Measurements from ENCODE around the gene ZCCHC3. TPM values are rescaled to one million over a fixed set of nuclear protein-coding genes. Genes with fewer than 3 reads are reported as not detected.
A peak's percentile ranks its signal among the peaks of the same experiment; 100 is the strongest.

The ZCCHC3 gene
- total RNA-seq, 2 experiments from 2014 or later, result 19.3 to 19.5 TPM

GRCh38 chr20:309841-310644 lies 12.7 kb downstream of the ZCCHC3 start:
- peak; percentile 99 for ATAC-seq (ENCODE audit: poor library complexity)
- H3K27me3 Mint-ChIP-seq, result no peaks in the 10 kb centered on the region
- no peak overlapping the region for H3K27ac Mint-ChIP-seq
- peak overlapping the region; percentile 77 for H3K4me3 Mint-ChIP-seq
- Histone ChIP-seq H3K27me3 (ENCODE audit: control insufficient read depth in 1 of 2, insufficient read depth in 2 of 2, low read length in 2 of 2) (no peaks in the 10 kb centered on the region), H3K9me3 (ENCODE audit: control insufficient read depth in 1 of 2, insufficient read depth in 1 of 2, low read length in 2 of 2) (no peaks in the 10 kb centered on the region), H3K4me1 (ENCODE audit: insufficient read depth, low read length) (peaks cover 12% of the 10 kb centered on the region), H3K27ac (ENCODE audit: low read depth in 1 of 2, low read length in 2 of 2) (no peak overlapping the region), H3K36me3 (ENCODE audit: insufficient read depth, low read length) (no peaks in the 10 kb centered on the region), H3K4me3 (ENCODE audit: low read length) (peak overlapping the region; percentile 40)
- no peaks in the 10 kb centered on the region for H3K36me3 Mint-ChIP-seq (ENCODE audit: low read depth)
- DNase-seq, result peak; percentile 49 to 89 (median 72)
- POLR2A ChIA-PET, result interaction anchor here (3.3 kb wide), 1 partner anchor 12 kb away, joined by 18 read pairs; the partner anchor contains the start of gene ZCCHC3
- CTCF ChIA-PET, result no interaction called here
- intact Hi-C loops (cut with DNase I, micrococcal nuclease), result no loop called here
- no peak for TF ChIP-seq CTCF (IDR thresholded peaks at IDR 0.05)
- no peaks in the 10 kb centered on the region for H3K9me3 Mint-ChIP-seq
- peaks cover 14% of the 10 kb centered on the region for H3K4me1 Mint-ChIP-seq (ENCODE audit: low read depth)

- ChIA-PET POLR2A (interaction anchor here (3.3 kb wide), 1 partner anchor 12 kb away, joined by 18 read pairs; the partner anchor contains the start of gene ZCCHC3), CTCF (no interaction called here)
- Mint-ChIP-seq H3K4me1 (ENCODE audit: low read depth) (peaks cover 14% of the 10 kb centered on the region), H3K9me3 (no peaks in the 10 kb centered on the region), H3K36me3 (ENCODE audit: low read depth) (no peaks in the 10 kb centered on the region), H3K27ac (no peak overlapping the region), H3K4me3 (peak overlapping the region; percentile 77), H3K27me3 (no peaks in the 10 kb centered on the region)
- Histone ChIP-seq H3K4me3 (ENCODE audit: low read length) (peak overlapping the region; percentile 40), H3K36me3 (ENCODE audit: insufficient read depth, low read length) (no peaks in the 10 kb centered on the region), H3K4me1 (ENCODE audit: insufficient read depth, low read length) (peaks cover 12% of the 10 kb centered on the region), H3K27me3 (ENCODE audit: control insufficient read depth in 1 of 2, insufficient read depth in 2 of 2, low read length in 2 of 2) (no peaks in the 10 kb centered on the region), H3K27ac (ENCODE audit: low read depth in 1 of 2, low read length in 2 of 2) (no peak overlapping the region), H3K9me3 (ENCODE audit: control insufficient read depth in 1 of 2, insufficient read depth in 1 of 2, low read length in 2 of 2) (no peaks in the 10 kb centered on the region)
- intact Hi-C loops (cut with DNase I, micrococcal nuclease), result no loop called here
- DNase-seq, result no peak
- TF ChIP-seq CTCF (IDR thresholded peaks at IDR 0.05), result no peak
- no peak for ATAC-seq (ENCODE audit: poor library complexity)
These were observed 13.3 kb downstream of the ZCCHC3 start for GRCh38 chr20:310645-311044.

GRCh38 chr20:311609-312008 lies 14.2 kb downstream of the ZCCHC3 start:
- Mint-ChIP-seq H3K9me3 (no peaks in the 10 kb centered on the region), H3K4me1 (ENCODE audit: low read depth) (peaks cover 14% of the 10 kb centered on the region), H3K4me3 (no peak overlapping the region), H3K27ac (no peak overlapping the region), H3K27me3 (no peaks in the 10 kb centered on the region), H3K36me3 (ENCODE audit: low read depth) (no peaks in the 10 kb centered on the region)
- no peaks in the 10 kb centered on the region for H3K27me3 ChIP-seq (ENCODE audit: control insufficient read depth in 1 of 2, insufficient read depth in 2 of 2, low read length in 2 of 2)
- no peaks in the 10 kb centered on the region for H3K9me3 ChIP-seq (ENCODE audit: control insufficient read depth in 1 of 2, insufficient read depth in 1 of 2, low read length in 2 of 2)
- CTCF ChIA-PET, result no interaction called here
- H3K36me3 ChIP-seq (ENCODE audit: insufficient read depth, low read length), result no peaks in the 10 kb centered on the region
- DNase-seq (no peak), ATAC-seq (ENCODE audit: poor library complexity) (no peak)
- intact Hi-C loops (cut with DNase I, micrococcal nuclease), result no loop called here
- peaks cover 12% of the 10 kb centered on the region for H3K4me1 ChIP-seq (ENCODE audit: insufficient read depth, low read length)
- TF ChIP-seq CTCF (IDR thresholded peaks at IDR 0.05), result no peak
- POLR2A ChIA-PET, result no interaction called here
- H3K27ac ChIP-seq (ENCODE audit: low read depth in 1 of 2, low read length in 2 of 2), result no peak overlapping the region
- H3K4me3 ChIP-seq (ENCODE audit: low read length), result no peak overlapping the region
